ENCODE data around the gene OXLD1.
"Not testable (repeated sequence)": the region's sequence is repeated elsewhere in the genome, so short reads cannot be mapped to it uniquely, and the experiment has no call there.

The OXLD1 gene

GRCh38 chr17:81675515-81676221 is 9.3 kb upstream of the OXLD1 start:
- H3K9me3 ChIP-seq; H3K4me1 ChIP-seq; H3K4me3 ChIP-seq (ENCODE audit: low read depth, low read length); H3K27me3 ChIP-seq: not testable (repeated sequence)
- peaks cover 20% of the 10 kb centered on the region for H3K36me3 ChIP-seq
- peak; percentile 58 for DNase-seq
- peak; percentile 54 for TF ChIP-seq CTCF (IDR thresholded peaks at IDR 0.05; ENCODE audit: low read depth, low read length)

- Histone ChIP-seq H3K36me3 (peaks cover 35% of the 10 kb centered on the region), H3K4me1 (no peaks in the 10 kb centered on the region), H3K4me3 (ENCODE audit: low read depth, low read length) (no peak overlapping the region), H3K27me3 (no peaks in the 10 kb centered on the region), H3K9me3 (no peaks in the 10 kb centered on the region)
- DNase-seq, result no peak
- TF ChIP-seq CTCF (IDR thresholded peaks at IDR 0.05; ENCODE audit: low read depth, low read length), result no peak
Measured at GRCh38 chr17:81673561-81674258, 7.3 kb upstream of the OXLD1 start.

- H3K36me3 ChIP-seq, result peaks cover 41% of the 10 kb centered on the region
- DNase-seq, result no peak
- H3K4me3 ChIP-seq (ENCODE audit: low read depth, low read length), result no peak overlapping the region
- no peaks in the 10 kb centered on the region for H3K9me3 ChIP-seq
- H3K4me1 ChIP-seq, result no peaks in the 10 kb centered on the region
- H3K27me3 ChIP-seq, result no peaks in the 10 kb centered on the region
- no peak for TF ChIP-seq CTCF (IDR thresholded peaks at IDR 0.05; ENCODE audit: low read depth, low read length)
Measured at GRCh38 chr17:81672954-81673353, 6.5 kb upstream of the OXLD1 start.

GRCh38 chr17:81672504-81672903 is 6.1 kb upstream of the OXLD1 start:
- H3K36me3 ChIP-seq, result peaks cover 43% of the 10 kb centered on the region
- H3K4me3 ChIP-seq (ENCODE audit: low read depth, low read length), result no peak overlapping the region
- H3K27me3 ChIP-seq, result no peaks in the 10 kb centered on the region
- no peaks in the 10 kb centered on the region for H3K4me1 ChIP-seq
- DNase-seq, result no peak
- H3K9me3 ChIP-seq, result no peaks in the 10 kb centered on the region
- TF ChIP-seq CTCF (IDR thresholded peaks at IDR 0.05; ENCODE audit: low read depth, low read length), result no peak

GRCh38 chr17:81667754-81668153 is 1.3 kb upstream of the OXLD1 start:
- Histone ChIP-seq H3K4me1 (no peaks in the 10 kb centered on the region), H3K4me3 (ENCODE audit: low read depth, low read length) (peak overlapping the region; percentile 78; the same call in 1 of the 2 replicates), H3K27me3 (no peaks in the 10 kb centered on the region), H3K9me3 (no peaks in the 10 kb centered on the region), H3K36me3 (peaks cover 50% of the 10 kb centered on the region)
- TF ChIP-seq CTCF (IDR thresholded peaks at IDR 0.05; ENCODE audit: low read depth, low read length), result no peak
- DNase-seq, result no peak

- Histone ChIP-seq H3K27me3 (no peaks in the 10 kb centered on the region), H3K36me3 (peaks cover 34% of the 10 kb centered on the region), H3K4me1 (no peaks in the 10 kb centered on the region), H3K4me3 (ENCODE audit: low read depth, low read length) (peak overlapping the region; percentile 78), H3K9me3 (no peaks in the 10 kb centered on the region)
- no peak for TF ChIP-seq CTCF (IDR thresholded peaks at IDR 0.05; ENCODE audit: low read depth, low read length)
- DNase-seq, result no peak
Measured at GRCh38 chr17:81666092-81666341, 388 bp downstream of the OXLD1 start.
